GM19035 (cell line): Measurements from ENCODE around the gene NELFB.

Source experiments
- ATAC-seq: cut with Tn5 transposase; IDR thresholded peaks from one replicate; pipeline ENCODE4 v1.9.1; 2021; ENCODE audit not compliant: unreplicated experiment

Gene NELFB

GRCh38 chr9:137313326-137313936 lies 58.3 kb downstream of the NELFB start:
- ATAC-seq, result no peak

- no peak for ATAC-seq
Measured at GRCh38 chr9:137313956-137314560, 58.9 kb downstream of the NELFB start.

- ATAC-seq, result no peak
Measured at GRCh38 chr9:137314561-137315560, 59.7 kb downstream of the NELFB start.

DNA sequence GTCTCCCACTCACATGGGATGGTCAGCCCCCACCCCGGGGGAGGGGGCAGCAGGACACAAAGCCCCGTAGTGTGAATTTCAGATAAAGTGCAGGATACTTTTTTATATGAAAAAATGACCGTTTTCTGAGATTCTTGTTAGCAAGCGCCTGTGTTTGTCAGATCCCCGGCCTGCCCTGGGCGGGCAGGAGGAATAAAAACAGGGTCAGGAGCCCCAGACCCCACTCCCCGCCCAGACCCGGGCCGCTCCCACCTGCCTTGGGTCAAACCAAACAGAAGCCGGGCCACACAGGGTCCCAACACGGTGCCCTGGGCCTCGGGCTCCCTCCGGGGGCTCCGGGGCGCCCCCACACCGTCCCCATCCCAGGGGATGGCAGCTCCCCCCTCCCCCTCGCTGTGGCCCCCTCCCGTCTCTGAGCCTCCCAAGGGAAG lies 60.5 kb downstream of the NELFB start:
- ATAC-seq, result no peak

DNA sequence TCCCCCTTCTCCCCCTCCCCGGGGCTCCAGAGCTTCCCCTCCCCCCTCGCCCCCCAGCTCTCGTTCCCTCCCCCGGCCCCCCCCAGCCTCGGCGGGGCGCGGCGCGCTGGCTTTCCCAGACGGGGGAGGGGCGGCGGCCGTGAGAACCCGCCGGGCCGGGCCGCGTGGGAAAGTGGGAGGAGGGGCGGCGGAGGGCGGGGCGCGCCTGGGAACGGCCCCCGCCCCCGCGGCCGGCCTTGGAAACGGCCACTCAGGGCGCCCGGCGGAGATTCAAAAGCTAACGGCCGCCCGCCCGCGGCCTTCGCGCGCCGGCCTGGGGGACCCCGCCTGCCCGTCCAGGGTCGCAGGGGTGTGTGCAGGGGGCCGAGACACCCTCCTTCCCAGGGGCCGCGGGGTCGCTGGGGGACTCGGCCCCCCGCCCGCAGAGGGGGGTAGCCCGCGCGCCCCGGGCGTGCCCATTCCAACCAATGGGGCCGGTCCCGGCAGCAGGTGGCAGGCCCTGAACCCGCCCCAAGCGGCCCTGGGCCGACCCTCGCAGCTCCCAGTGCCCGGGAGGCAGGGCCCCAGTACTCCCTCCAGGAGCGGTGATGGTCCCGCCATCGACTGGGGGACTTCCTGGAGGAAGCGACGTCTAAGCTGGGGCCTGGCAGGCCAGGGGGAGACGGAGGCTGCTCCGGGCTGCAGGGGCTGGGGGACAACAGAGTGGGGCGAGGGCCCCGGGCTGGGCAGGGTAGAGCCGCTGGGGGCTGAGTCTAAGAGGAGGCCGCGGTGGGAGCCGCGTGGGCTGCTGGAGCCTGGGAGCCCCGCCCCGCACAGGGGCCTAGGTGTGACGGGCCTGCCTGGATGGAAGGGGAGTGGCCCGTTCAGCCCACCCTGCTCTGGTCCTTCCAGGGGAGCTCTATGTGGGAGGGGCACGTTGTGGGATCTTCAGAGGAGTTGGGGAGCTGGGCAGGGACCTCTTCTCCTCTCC lies 61.2 kb downstream of the NELFB start:
- no peak for ATAC-seq

DNA sequence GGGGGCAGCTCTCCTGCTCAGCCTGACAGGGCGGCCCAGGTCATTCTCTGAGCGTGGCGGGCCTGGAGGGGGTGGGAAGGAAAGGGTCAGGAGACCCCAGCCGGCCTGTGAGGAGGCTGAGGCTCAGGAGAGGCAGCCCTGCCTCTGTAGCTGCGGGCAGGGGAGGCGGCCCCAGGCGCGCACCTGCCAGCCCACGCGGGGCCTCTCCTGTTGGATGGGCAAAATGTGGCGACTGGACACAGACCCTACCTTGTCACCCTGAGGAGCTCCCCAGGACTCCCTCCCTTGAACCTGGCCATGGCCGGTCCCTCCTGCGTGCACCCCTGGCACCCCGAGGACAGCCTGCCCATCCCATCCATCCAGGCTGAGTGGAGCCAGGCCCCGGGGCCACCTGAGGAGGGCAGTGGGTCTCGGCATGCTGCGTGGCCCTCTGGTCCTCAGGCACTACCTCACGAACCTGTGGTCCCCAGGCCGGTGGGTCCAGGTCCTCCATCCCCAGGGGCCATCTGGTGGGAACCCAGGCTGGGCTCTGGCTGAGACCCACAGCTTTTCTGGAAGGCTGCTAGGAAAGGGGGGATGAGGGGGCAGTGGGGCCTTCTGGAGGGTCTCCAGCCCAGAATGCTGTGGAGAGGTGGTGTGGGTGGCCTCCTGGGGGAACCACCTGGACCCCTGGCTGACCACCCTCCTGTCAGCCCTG lies 62.0 kb downstream of the NELFB start:
- ATAC-seq, result no peak

DNA sequence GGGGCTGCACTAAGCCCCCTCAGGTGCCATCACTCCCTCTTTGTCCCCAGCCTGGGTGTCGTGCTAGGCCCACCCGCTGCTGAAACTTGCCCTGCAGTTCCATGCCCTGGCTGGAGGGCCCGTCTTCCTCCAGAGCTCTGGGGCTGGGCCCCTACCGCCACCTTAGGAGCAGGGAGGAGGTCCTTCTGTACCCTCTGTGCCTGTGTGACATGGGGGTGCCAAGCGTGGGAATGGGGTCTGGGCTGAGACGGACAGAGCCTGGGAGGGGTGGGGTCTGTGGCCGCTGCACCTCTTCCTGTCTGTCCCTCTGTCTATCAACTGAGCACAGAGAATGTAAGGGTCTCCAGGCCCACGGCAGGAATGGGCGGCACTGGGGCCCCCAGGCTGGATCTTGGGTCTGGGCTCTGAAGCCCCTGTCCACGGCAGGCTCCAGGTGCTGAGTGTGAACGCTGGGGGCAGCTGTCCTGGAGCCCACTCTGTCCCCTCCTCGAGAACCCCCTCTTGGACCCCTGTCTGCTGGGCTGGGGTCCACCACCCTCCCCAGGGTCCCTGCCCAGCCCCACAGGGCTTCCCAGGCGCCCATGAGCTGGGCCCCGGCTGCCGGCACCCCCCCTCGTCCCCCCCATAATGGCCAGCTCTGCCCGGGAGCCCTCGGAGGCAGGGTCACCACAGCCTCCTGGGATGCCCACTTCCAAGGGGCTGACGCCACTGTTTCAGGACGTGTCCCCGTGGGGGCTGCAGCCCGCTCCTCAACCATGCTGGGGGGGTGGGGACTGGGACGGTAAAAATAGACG lies 62.8 kb downstream of the NELFB start:
- ATAC-seq, result no peak

DNA sequence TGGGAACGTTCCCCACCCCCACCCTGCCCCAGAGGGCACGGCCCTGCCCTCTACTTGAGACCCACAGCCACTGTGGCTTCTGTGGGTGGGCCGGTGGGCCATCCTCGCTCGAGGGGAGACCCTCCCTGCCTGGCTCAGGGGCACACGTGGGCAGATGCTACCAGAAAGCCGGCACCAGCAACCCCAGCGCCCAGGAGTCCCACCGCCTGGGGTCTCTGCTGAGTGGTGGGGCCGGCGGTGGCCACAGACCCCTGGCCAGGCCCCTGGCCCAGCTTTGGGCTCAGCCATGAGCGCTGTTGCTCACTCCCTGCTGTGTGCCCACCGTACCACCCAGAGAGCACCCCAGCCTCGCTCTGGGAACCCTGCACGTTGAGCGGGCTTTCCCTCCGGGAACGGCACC lies 63.5 kb downstream of the NELFB start:
- ATAC-seq, result no peak

DNA sequence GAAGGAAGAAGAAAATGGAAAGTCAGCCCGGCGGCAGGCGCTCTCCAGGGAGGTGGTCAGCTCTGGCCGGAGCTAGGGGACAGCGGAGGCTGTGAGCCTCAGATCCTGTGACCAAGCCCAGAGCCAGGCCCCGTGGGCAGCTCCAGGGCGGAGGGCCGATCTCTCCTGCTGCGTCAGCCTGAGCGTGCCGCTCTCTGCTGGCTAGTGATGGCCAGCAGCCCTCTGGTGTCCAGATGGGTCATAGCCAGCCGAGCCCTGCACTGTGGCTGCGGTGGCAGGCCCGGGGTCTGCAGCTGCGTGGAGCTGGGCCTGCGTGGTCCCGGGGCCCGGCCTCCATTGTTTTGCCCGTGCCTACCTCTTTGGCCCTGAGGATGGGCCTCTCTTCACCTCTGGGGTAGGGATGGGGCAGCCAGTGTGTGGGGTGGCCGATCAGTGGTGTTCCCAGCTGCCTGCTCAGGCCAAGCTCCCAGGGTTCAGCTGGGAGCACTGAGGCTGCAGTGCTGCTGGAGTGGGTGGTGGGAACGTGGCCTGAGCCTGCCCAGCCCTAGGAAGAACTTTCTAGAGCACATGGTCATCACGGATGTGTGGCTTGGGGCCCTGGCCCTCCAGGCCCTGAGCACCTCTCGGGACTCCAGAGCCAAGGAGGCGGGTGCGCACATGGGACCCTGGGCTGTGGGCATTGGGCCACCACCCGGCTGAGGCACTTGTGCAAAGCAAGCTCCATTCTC lies 64.0 kb downstream of the NELFB start:
- no peak for ATAC-seq

DNA sequence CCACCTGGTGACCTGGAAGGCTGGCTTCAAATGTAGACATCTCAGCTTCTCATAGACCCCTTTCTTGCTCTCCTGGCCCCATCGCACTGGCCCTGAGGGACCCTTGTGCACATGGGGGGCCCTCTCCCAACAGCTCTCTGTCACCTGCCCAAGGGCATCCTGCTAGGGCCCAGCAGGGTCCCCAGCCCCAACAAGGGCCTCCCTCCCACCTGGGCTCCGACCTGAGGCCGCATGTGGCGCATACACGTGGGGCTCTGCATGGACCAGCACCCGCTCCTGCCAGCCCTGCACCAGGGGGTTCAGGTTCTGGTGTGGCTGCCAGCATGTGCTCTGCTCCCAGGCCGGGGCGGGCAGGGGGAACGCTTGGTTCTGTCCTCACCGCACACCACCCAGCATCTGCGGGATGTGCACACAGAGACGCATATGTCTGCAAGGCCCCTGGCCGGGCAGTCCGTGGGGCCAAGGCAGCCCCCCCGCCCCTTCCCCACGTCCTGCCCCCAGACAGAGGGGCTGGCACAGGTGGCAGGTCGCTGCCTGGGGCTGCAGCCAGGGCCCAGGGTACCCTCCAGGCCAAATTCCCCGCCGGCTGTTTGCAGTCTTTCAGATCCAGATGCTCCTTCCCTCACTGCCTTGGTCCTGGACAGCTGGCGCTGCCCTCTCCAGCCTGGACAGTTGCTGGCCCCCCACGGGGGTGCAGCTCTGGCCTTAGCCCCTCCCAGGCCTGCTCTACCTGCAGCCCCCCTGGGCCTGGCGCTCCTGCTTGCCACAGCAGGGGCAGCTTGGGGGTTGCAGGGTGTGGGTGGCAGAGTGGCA lies 64.8 kb downstream of the NELFB start:
- no peak for ATAC-seq

GRCh38 chr9:137320555-137321384 lies 65.6 kb downstream of the NELFB start:
- ATAC-seq, result no peak

DNA sequence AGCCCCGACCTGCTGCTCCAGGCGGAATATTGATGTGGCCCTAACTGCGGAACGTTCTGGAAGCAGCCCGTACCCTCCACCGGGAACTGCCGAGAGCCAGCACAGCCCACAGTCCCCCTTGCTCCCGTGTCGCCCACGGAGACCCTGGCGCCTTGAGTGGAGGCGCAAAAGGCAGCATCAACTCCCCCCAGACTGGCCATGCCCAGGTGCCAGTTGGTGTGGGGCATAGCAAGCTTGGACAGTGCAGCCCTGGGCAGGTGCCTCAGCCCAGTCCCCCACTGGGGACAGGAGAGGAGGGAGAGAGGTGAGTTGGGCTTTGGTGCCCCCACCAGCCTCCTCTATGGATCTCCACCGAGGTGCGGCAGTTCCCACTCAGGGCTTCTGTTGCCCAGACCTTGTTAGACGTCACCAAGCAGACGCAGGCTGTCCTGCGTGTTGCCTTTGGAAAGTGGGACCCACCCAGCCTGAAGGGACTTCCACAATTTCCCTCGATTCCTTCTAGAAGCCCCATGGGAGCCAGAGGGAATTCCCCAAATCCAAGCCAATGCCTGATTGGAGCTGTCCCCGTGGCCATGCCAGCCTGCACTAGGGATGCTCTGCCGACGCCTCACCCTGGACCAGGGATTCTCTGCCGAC lies 66.7 kb downstream of the NELFB start:
- no peak for ATAC-seq
